HG02938 (cell line): ENCODE data around the gene KLHL24.
"Not testable (repeated sequence)": the region's sequence is repeated elsewhere in the genome, so short reads cannot be mapped to it uniquely, and the experiment has no call there.

Experiments used
- ATAC-seq: cut with Tn5 transposase; IDR thresholded peaks from one replicate; pipeline ENCODE4 v1.9.1; 2021; ENCODE audit warnings: mild to moderate bottlenecking, moderate library complexity; ENCODE audit not compliant: unreplicated experiment

KLHL24 gene

DNA sequence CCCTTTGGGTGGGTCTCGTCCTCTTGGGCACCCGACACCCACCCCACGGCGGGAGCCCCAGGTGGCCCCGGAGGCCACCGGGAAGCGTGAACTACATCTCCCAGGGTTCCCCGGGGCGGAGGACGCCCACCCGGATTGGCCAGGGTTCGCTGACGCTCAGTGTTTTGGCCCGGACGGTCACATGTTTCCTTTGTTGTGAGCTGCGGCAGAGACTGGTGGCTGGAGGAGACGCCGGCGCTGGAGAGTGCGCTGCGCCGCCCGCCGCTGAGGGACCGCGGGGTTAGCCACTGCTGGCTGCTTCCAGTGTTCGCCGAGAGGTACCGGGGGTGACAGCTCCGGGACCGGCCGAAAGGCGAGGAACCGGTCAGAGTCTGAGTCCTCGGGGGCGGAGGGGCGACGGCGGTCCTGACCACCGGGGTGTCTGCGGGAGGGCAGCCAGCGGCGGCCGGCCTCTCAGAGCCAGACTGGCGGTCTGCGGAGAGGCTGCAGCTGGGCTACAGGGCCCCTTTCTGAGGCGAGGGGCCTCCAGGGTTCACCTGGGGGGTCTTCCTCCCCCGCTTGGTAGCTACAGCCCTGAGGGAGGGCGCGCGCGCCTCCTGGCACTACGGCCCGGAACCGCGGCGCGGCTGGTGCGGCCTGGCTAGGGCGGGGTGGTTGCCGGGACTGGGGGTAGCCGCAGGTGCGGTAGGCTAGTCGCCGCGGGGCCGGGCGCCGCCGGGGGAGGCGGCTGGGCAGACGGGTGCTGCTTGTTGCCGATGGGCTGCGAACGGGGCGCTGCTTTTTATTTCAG, at the start of gene KLHL24:
TSS of gene KLHL24 (plus strand) at position 193 of the 790 bp plus-strand sequence. CDS start 14,734 bp downstream, outside the sequence.
- peak; percentile 78 for ATAC-seq

- ATAC-seq = no peak
These were observed 48.9 kb upstream of the KLHL24 start for GRCh38 chr3:183586477-183586876.

- no peak for ATAC-seq
These were observed 48.1 kb upstream of the KLHL24 start for GRCh38 chr3:183587336-183587735.

DNA sequence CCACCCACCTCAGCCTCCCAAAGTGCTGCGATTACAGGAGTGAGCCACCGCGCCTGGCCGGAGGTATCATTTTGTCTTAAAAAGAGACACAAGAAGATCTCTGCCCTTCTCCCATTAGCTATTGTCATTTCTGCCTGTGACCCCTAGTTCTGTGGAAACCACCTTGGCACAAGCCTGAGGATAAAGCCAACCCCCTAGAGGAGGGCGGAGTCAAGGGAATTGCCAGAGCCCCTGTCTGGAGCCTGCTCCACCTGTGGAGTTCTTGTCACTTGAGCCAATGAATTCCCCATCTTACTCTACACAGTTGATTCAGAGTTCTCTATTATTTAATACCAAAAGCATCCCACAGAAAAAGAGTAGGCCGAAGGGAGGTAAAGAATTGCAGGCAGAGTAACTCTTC, 45.0 kb upstream of the KLHL24 start:
- no peak for ATAC-seq

DNA sequence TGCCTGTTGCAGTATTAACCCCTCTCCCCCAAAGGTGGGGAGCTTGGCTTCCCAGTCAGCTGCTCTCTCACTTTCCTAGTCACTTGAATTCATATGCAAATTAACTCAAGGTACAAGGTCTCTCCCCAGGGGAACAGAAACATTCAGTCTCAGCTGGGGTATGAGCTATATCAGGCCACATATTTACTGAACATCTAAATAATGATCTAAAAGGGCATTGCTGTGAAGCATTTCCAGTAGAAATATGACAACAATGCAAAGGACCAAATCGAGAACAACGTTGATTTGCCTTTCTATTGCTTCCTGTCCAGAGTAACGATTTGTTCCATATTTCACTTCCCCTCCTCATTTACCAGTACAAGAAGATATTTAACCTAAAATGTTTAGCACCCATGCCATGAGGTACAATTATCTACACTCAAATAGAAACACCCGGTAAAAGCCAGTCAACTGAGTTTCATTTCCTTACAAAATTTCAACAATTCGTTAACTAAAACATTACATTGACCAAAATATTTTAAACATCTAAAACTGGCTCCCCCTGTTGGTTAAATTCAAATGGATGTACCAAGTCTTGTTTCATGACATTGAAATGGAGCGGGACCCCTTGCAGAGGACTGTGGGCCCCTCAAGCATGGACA, 43.4 kb upstream of the KLHL24 start:
- ATAC-seq = peak; percentile 95

DNA sequence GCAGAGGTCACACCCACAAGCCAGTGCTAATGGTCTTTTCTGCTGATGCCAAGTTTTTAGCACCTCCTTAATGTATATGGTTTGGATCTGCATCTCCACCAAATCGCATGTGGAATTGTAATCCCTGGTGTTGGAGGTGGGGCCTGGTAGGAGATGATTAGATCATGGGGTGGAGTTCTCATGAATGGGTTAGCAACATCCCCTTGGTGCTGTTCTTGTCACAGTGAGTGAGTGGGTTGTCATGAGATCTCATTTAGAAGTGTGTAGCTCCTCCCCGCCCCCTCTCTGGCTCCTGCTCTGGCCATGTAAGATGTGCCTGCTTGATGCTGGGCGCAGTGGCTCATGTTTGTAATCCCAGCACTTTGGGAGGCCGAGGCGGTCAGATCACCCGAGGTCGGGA, 42.6 kb upstream of the KLHL24 start:
- no peak for ATAC-seq

DNA sequence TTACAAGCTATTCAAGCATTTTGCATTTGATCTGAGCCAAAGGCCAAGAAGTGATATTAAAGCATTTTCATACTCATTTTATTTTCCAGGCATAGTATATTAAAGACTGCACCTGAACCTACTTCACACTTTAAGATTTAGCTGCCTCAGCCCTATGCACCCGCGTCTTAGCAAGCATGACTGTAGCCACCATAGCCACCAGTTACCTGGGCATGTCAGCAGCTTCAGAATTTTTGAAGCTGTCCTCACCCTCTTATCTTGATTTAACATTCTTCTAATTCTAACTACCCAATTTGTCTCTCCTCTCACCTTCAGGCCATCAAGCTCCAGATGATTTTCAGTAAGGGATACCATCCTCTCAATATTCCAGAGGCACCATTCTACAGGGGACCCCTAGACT, 40.8 kb upstream of the KLHL24 start:
- no peak for ATAC-seq

- ATAC-seq = no peak
These were observed 37.5 kb upstream of the KLHL24 start for GRCh38 chr3:183597959-183598358.

GRCh38 chr3:183611326-183611725, 24.1 kb upstream of the KLHL24 start:
- not testable (repeated sequence) for ATAC-seq

GRCh38 chr3:183613366-183614285, 21.8 kb upstream of the KLHL24 start:
- ATAC-seq = no peak

GRCh38 chr3:183618542-183618941, 16.9 kb upstream of the KLHL24 start:
- ATAC-seq = no peak

GRCh38 chr3:183619010-183619409, 16.4 kb upstream of the KLHL24 start:
- no peak for ATAC-seq

- ATAC-seq = no peak
These were observed 15.7 kb upstream of the KLHL24 start for GRCh38 chr3:183619624-183620251.

DNA sequence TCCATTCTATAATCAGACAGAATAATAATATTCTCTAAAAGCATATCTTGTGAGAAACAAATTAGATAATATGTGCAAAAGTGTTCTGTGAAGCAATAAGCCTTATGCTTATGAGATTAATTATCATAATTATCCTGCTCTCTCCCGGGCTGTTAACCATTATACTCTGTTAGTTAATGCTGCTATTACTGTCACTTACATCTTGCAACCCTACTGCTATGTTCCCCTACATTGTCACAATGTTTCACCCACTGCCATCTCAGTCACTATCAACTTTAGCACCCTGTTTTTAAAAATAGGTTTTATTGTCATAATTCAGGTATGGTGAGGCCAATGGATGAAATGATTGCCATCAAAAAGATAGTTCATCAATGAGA, 15.2 kb upstream of the KLHL24 start:
- ATAC-seq = no peak

DNA sequence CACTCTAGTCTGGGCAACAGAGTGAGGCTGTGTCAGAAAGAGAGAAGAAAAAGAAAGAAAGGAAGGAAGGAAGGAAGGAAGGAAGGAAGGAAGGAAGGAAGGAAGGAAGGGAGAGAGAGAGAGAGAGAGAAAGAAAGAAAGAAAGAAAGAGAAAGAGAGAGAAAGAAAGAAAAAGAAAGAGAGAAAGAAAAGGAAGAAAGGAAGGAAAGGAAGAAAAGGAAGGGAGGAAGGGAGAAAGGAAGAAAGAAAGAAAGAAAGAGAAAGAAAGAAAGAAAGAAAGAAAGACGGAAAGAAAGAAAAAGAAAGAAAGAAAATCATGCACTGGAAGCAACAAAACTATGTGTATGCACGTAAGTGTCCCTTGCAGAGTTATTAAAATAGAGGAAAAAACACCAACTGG, 12.9 kb upstream of the KLHL24 start:
- not testable (repeated sequence) for ATAC-seq

DNA sequence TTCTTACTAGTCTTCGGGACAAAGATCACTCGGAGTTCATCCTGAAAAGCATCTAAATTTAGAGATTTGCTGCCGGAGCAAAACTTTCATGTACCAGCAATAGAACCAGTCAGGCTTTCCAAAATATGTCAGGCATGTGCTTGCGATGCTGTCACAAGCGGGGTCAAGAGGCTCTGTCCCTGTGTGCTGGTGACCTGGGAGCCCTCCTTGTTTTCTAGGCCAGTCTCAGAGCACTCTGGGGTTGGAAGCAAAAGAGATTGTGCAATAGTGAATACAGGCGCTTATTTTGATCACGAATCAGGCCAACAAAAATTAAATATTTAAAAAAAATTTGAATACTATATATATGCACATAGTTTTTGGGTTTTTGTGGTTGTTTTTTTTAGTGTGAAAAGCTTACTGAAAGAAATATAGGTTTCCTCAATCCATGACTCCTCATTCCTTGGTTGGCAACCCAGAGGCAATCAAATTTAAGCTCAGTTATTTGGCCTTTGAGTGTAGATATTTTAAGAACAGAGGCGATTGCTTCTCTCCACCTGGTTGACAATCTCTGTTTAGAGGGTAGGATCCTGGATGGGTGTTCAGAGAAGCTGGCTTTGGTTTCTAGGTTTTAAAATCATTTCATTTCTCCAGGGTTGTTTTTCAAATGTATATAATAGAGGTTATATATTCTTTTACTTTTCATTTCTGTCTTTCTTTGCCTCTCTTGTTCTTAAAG, 8.4 kb upstream of the KLHL24 start:
- no peak for ATAC-seq

DNA sequence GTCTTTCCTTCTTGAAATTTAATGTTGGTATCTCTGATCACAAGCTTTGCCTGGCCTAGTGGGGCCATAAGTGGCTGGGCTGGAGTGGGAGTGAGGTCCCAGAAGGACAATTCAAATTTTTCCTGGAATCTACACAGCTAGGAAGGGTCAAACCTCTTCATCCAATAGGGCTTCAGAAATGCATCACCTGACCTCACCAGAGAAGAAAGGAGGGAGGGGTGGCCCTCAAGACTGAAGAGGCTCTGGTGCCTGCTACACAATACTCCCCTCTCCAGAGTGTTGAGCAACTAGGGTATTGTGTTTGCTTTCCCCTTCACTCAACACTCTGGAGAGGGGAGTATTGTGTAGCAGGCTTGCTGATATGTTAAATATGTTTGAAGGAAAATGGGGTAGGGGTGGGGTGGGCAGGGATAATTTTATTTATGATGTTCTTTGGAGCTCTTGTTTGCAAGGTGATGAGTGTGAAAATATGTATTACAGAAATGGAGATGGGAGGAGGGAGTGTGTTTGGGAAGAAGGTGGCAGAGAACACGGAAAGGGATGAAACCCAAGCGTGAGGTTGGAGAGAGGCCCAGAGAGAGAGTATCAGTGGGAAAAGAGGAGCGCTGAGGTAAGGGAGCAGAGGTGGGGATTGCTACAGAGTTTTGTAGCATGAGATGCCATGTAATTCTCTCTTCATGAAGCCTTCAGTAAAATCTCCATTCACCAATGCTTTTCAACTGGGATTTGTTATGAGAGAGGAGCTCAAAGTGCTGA, 5.7 kb upstream of the KLHL24 start:
- no peak for ATAC-seq

DNA sequence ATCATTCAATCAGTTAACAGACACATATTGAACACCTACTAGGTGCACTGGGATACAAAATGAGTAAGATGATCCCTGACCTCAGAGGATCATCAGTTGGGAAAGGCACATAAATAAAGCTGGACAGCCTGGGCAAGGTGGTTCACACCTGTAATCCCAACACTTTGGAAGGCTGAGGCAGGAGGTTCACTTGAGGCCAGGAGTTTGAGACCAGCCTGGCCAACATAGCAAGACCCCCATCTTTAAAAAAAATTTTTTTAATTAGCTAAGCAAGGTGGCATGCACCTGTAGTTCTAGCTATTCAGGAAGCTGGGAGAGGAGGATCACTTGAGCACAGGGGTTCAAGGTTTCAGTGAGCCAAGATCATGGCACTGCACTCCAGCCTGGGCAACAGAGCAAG, 3.7 kb upstream of the KLHL24 start:
- no peak for ATAC-seq

GRCh38 chr3:183632725-183633124, 2.7 kb upstream of the KLHL24 start:
- not testable (repeated sequence) for ATAC-seq

- no peak for ATAC-seq
These were observed 716 bp upstream of the KLHL24 start for GRCh38 chr3:183634707-183635106.
